GM21825 (cell line): ENCODE results near the gene VASN.
A peak's percentile ranks its signal among the peaks of the same experiment; 100 is the strongest.

Experiments
- ATAC-seq: cut with Tn5 transposase; IDR thresholded peaks from one replicate; pipeline ENCODE4 v1.9.1; 2021; ENCODE audit warnings: mild to moderate bottlenecking, moderate library complexity; ENCODE audit not compliant: unreplicated experiment

Gene VASN

GRCh38 chr16:4416200-4417032 is 44.8 kb downstream of the VASN start, which contains the start of gene CORO7:
CORO7 (minus strand) TSS chr16:4416596; CDS start chr16:4416518, 78 bp downstream.
- ATAC-seq, result peak; percentile 63

GRCh38 chr16:4419402-4419959 is 47.8 kb downstream of the VASN start:
- no peak for ATAC-seq

DNA sequence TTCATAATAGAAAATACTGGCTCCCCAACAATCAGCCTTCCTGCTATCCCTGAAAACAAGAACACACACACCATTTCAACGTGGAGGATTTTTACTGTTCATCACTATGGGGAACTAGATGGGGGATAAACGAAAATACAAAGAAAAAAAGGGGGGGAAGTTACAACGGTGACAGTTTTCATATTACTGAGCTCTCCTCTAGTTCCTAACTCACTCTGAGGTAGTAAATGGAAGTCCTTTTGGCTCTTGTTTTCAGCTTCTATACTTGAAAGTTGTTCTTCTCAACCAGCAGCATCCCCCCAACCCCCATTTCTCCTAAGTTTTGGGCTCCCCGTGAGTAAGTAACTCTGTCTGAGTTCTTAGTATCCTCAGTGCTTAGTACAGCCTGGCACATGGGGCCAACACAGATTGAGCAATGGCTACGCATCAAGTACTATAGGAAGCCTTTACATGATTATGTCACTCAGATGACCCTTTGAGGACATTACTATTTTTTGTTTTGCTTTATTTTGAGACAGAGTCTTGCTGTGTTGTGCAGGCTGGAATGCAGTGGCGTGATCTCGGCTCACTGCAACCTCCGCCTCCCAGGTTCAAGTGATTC is 49.0 kb downstream of the VASN start:
- ATAC-seq, result no peak

DNA sequence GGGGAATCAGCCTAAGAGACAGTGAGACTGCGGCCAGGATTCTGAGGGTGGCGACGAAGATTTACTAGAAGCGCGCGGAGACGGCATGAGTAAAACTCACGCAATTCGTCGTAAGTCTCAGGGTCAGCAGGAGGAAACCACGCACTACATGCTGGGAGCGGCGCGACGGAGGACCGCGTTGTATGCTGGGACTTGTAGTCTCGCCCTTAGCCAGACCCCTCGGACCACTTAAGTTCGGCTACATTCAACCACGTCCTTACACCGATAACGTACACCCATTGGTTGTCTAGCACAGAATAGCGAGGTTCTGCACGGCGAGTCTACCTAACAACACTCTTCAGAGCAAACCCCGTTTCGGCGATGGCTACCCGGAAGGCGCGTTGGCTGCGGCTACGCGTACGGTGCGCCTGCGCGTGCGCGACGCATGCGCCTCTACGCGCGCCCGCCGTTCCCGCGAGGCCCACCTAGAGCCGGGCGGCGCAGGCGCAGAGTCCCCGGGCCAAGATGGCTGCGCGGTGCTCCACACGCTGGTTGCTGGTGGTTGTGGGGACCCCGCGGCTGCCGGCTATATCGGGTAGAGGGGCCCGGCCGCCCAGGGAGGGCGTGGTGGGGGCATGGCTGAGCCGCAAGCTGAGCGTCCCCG is 53.9 kb downstream of the VASN start, which contains the start of gene DNAJA3:
Gene DNAJA3, plus strand, starts transcription at position 491 of the 643 bp plus-strand sequence. Its CDS starts 14 bp downstream, at position 505.
- peak; percentile 84 for ATAC-seq

- peak; percentile 19 for ATAC-seq
Measured at GRCh38 chr16:4426021-4426684, 54.5 kb downstream of the VASN start.

DNA sequence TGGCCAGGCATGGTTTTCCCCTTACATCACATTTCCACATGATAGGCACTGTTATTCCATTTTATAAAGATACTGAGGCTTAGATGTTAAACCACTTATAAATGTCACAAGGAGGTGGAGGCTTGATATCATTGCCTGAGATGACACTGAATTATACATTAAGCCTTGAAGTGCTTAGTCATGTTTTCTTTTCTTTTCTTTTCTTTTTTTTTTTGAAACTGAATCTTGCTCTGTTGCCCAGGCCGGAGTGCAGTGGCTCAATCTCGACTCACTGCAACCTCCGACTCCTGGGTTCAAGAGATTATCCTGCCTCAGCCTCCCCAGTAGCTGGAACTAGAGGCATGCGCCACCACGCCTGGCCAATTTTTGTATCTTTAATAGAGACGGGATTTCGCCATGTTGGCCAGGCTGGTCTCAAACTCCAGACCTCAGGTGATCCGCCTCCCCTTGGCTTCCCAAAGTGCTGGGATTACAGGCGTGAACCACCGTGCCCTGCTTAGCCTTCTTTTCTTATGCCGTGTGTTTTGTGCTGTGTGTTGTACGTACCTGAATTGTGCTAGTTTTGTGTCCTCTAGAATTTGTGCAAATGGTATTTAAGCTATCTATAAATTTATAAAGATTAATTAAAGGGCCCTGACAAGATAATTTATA is 55.2 kb downstream of the VASN start:
- no peak for ATAC-seq

DNA sequence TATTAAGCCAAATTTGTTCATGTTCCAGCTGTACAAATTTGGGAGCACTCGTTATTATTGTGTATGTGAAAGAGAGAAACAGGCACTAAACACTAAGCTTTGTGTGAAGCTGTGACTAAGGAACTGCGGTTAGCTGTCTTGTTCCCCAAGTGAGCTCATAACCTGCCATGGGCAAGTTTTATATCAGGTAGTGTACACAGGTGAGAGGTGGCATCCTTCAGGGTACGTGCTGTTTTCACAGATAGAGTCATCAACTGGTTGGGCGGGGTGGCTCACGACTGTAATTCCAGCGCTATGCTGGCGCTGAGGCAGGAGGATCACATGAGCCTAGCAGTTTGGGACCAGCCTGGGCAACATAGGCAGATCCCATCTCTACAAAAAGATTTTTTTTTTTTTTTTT is 56.9 kb downstream of the VASN start:
- ATAC-seq, result no peak

DNA sequence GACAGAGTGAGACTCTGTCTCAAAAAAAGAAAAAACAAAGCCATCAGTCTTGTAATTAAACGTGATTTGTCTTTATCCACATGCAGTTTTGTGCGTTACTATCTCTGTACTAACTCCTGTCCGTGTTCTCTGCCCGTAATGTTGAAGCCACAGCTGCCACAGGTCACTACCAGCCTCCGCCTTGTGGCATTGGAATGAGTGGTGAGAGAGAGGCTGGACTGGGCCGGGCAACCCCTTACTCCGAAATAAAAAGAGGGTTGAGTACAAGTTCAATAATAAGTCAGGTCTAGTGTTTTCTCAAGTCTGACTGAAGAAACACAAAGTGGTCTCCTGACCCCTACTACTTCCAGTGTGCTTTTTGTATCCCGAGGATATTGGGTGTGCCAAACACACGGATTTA is 59.4 kb downstream of the VASN start:
- no peak for ATAC-seq
